Activated naive CD8-positive, alpha-beta T cell treated with anti-CD3 and anti-CD28 coated beads, Interleukin-2, amount 10 ng/mL, durations not matched to agents 7 days and 5 days (primary cell): Measurements from ENCODE around the gene NLE1. TPM values are rescaled to one million over a fixed set of nuclear protein-coding genes. Genes with fewer than 3 reads are reported as not detected.
"Not testable (repeated sequence)": the region's sequence is repeated elsewhere in the genome, so short reads cannot be mapped to it uniquely, and the experiment has no call there.

Experiments
- ATAC-seq: fragments of 150-1000 bp; cut with Tn5 transposase; one replicate; pipeline ENCODE4 v1.10.0; 2021; ENCODE audit warnings: low read depth, moderate library complexity
- POLR2A ChIA-PET: fragments of 350-600 bp; sonication (Branson Sonifier 250); formaldehyde crosslinking; loops from one replicate; lab custom pipeline; 2021; ENCODE audit warnings: antibody characterized with exemption; lab: Charles Lee
- DNase-seq: peaks from one replicate; pipeline ENCODE4 v3.0.0; 2021
- H3K27ac Mint-ChIP-seq: one replicate; pipeline ENCODE4 v1.8.0; 2022; ENCODE audit warnings: mild to moderate bottlenecking, mixed read lengths
- H3K27me3 Mint-ChIP-seq: one replicate; pipeline ENCODE4 v1.8.0; 2022; ENCODE audit warnings: mild to moderate bottlenecking, moderate library complexity, mixed read lengths
- H3K36me3 Mint-ChIP-seq: one replicate; pipeline ENCODE4 v1.8.0; 2021; ENCODE audit warnings: mild to moderate bottlenecking, mixed read lengths
- H3K4me1 Mint-ChIP-seq: one replicate; pipeline ENCODE4 v1.8.0; 2021; ENCODE audit warnings: mixed read lengths
- H3K4me3 Mint-ChIP-seq: one replicate; pipeline ENCODE4 v1.8.0; 2022; ENCODE audit warnings: mild to moderate bottlenecking, moderate library complexity, mixed read lengths
- H3K9me3 Mint-ChIP-seq: one replicate; pipeline ENCODE4 v1.8.0; 2021; ENCODE audit warnings: mixed read lengths
- total RNA-seq, 2 experiments: library from RNA; stranded (reverse); gene quantifications; one replicate each; pipeline ENCODE4 v1.2.3, GENCODE V29; 2021

NLE1 gene
- 10 to 100 TPM; 13.4 to 17.4 TPM for total RNA-seq

- POLR2A ChIA-PET, result interaction anchor here (0.7 to 1.6 kb wide), 8 partner anchors 25 to 399 kb away, joined by 3 to 10 read pairs (median 4); partner anchors contain the start of gene SLFN5
- Mint-ChIP-seq H3K4me3 (peak within 1 kb of the TSS; percentile 84), H3K27ac (peak within 1 kb of the TSS; percentile 75), H3K4me1 (peaks cover 11% of the 10 kb centered on the region), H3K27me3 (no peaks in the 10 kb centered on the region), H3K36me3 (peaks cover 12% of the 10 kb centered on the region), H3K9me3 (no peaks in the 10 kb centered on the region)
- ATAC-seq (peak; percentile 93), DNase-seq (peak; percentile 94)
These were observed at the start of gene NLE1 for GRCh38 chr17:35141681-35142466. TSS of gene NLE1 (minus strand) at chr17:35142303. CDS start at chr17:35142275, 28 bp downstream.

GRCh38 chr17:35191001-35191695 lies 49.0 kb upstream of the NLE1 start:
- Mint-ChIP-seq H3K27ac (no peak overlapping the region), H3K4me1 (peaks cover 43% of the 10 kb centered on the region), H3K9me3 (peaks cover 3% of the 10 kb centered on the region), H3K36me3 (peaks cover 11% of the 10 kb centered on the region), H3K4me3 (no peak overlapping the region), H3K27me3 (no peaks in the 10 kb centered on the region)
- POLR2A ChIA-PET, result interaction anchor here (0.8 to 3.7 kb wide), 4 partner anchors 23 to 52 kb away, joined by 3 to 17 read pairs (median 4); partner anchors contain the start of gene SLFN5
- DNase-seq (no peak), ATAC-seq (no peak)

GRCh38 chr17:35189291-35189690 lies 47.2 kb upstream of the NLE1 start:
- Mint-ChIP-seq H3K4me3 (peak overlapping the region; percentile 77), H3K27ac (peak overlapping the region; percentile 78), H3K9me3 (no peaks in the 10 kb centered on the region), H3K4me1 (peaks cover 50% of the 10 kb centered on the region), H3K27me3 (no peaks in the 10 kb centered on the region), H3K36me3 (peaks cover 8% of the 10 kb centered on the region)
- no peak for DNase-seq
- POLR2A ChIA-PET, result interaction anchor here (1.8 to 3.7 kb wide), 3 partner anchors 25 to 53 kb away, joined by 4 to 25 read pairs (median 17); partner anchors contain the start of gene SLFN5
- no peak for ATAC-seq

GRCh38 chr17:35188111-35188510 lies 46.0 kb upstream of the NLE1 start:
- Mint-ChIP-seq H3K4me1 (peaks cover 54% of the 10 kb centered on the region), H3K27me3 (no peaks in the 10 kb centered on the region), H3K9me3 (no peaks in the 10 kb centered on the region), H3K36me3 (peaks cover 5% of the 10 kb centered on the region), H3K4me3 (peak overlapping the region; percentile 63), H3K27ac (peak overlapping the region; percentile 72)
- POLR2A ChIA-PET, result interaction anchor here (0.5 to 3.7 kb wide), 11 partner anchors 9 to 98 kb away, joined by 3 to 25 read pairs (median 4); partner anchors contain the start of gene SLFN5
- ATAC-seq (peak; percentile 62), DNase-seq (no peak)

- Mint-ChIP-seq H3K4me3 (no peak overlapping the region), H3K9me3 (no peaks in the 10 kb centered on the region), H3K4me1 (peaks cover 50% of the 10 kb centered on the region), H3K27me3 (no peaks in the 10 kb centered on the region), H3K36me3 (peaks cover 3% of the 10 kb centered on the region), H3K27ac (no peak overlapping the region)
- DNase-seq (no peak), ATAC-seq (no peak)
- POLR2A ChIA-PET, result interaction anchor here (0.7 to 3.7 kb wide), 9 partner anchors 9 to 99 kb away, joined by 3 to 25 read pairs (median 4); partner anchors contain the start of gene SLFN5
These were observed 45.4 kb upstream of the NLE1 start for GRCh38 chr17:35187481-35187880.

- DNase-seq (no peak), ATAC-seq (peak; percentile 21)
- Mint-ChIP-seq H3K36me3 (peaks cover 3% of the 10 kb centered on the region), H3K27ac (peak overlapping the region; percentile 68), H3K4me3 (no peak overlapping the region), H3K27me3 (no peaks in the 10 kb centered on the region), H3K9me3 (no peaks in the 10 kb centered on the region), H3K4me1 (peaks cover 46% of the 10 kb centered on the region)
- POLR2A ChIA-PET, result no interaction called here
These were observed 43.7 kb upstream of the NLE1 start for GRCh38 chr17:35185849-35186248.

GRCh38 chr17:35184274-35184673 lies 42.2 kb upstream of the NLE1 start:
- Mint-ChIP-seq H3K4me3 (no peak overlapping the region), H3K36me3 (peaks cover 8% of the 10 kb centered on the region), H3K4me1 (peaks cover 50% of the 10 kb centered on the region), H3K27ac (no peak overlapping the region), H3K27me3 (no peaks in the 10 kb centered on the region), H3K9me3 (peaks cover 2% of the 10 kb centered on the region)
- DNase-seq (no peak), ATAC-seq (no peak)
- POLR2A ChIA-PET, result interaction anchor here (0.5 to 1.5 kb wide), 3 partner anchors 55 to 354 kb away, joined by 3 to 6 read pairs (median 3); partner anchors contain the start of gene SLFN5

- H3K9me3 Mint-ChIP-seq, result peaks cover 7% of the 10 kb centered on the region
- H3K27me3 Mint-ChIP-seq, result no peaks in the 10 kb centered on the region
- no peak overlapping the region for H3K27ac Mint-ChIP-seq
- ATAC-seq, result no peak
- DNase-seq, result no peak
- H3K4me1 Mint-ChIP-seq, result peaks cover 47% of the 10 kb centered on the region
- no peak overlapping the region for H3K4me3 Mint-ChIP-seq
- POLR2A ChIA-PET, result interaction anchor here (1.5 kb wide), 1 partner anchor 355 kb away, joined by 3 read pairs; no protein-coding TSS in a partner anchor
- H3K36me3 Mint-ChIP-seq, result peaks cover 12% of the 10 kb centered on the region
These were observed 41.2 kb upstream of the NLE1 start for GRCh38 chr17:35183332-35183731.

- H3K27me3 Mint-ChIP-seq, ATAC-seq, DNase-seq, H3K9me3 Mint-ChIP-seq, H3K27ac Mint-ChIP-seq, H3K36me3 Mint-ChIP-seq, H3K4me3 Mint-ChIP-seq: not testable (repeated sequence)
- peaks cover 49% of the 10 kb centered on the region for H3K4me1 Mint-ChIP-seq
- POLR2A ChIA-PET, result interaction anchor here (1.5 to 1.9 kb wide), 2 partner anchors 34 to 64 kb away, joined by 3 to 6 read pairs; partner anchors contain the start of gene SLFN5
These were observed 37.3 kb upstream of the NLE1 start for GRCh38 chr17:35179379-35179778.

- no peak for ATAC-seq
- peaks cover 8% of the 10 kb centered on the region for H3K9me3 Mint-ChIP-seq
- POLR2A ChIA-PET, result interaction anchor here (0.7 kb wide), 1 partner anchor 66 kb away, joined by 3 read pairs; the partner anchor contains the start of gene SLFN5
These were observed 34.8 kb upstream of the NLE1 start for GRCh38 chr17:35176897-35177296.

GRCh38 chr17:35175638-35176415 lies 33.7 kb upstream of the NLE1 start:
- DNase-seq, result no peak
- peaks cover 11% of the 10 kb centered on the region for H3K36me3 Mint-ChIP-seq
- peaks cover 56% of the 10 kb centered on the region for H3K4me1 Mint-ChIP-seq
- H3K27me3 Mint-ChIP-seq, result no peaks in the 10 kb centered on the region
- POLR2A ChIA-PET, result interaction anchor here (1.0 to 3.5 kb wide), 4 partner anchors 15 to 362 kb away, joined by 3 to 24 read pairs (median 6); partner anchors contain the start of gene SLFN5
- peak overlapping the region; percentile 14 for H3K27ac Mint-ChIP-seq
- no peak for ATAC-seq
- no peak overlapping the region for H3K4me3 Mint-ChIP-seq
- H3K9me3 Mint-ChIP-seq, result peaks cover 8% of the 10 kb centered on the region

More at GRCh38 chr17:35176897-35177296, 34.8 kb upstream of the NLE1 start:
- DNase-seq, result no peak
- H3K4me3 Mint-ChIP-seq, result no peak overlapping the region
- H3K27me3 Mint-ChIP-seq, result no peaks in the 10 kb centered on the region
- H3K36me3 Mint-ChIP-seq, result peaks cover 11% of the 10 kb centered on the region
- peaks cover 51% of the 10 kb centered on the region for H3K4me1 Mint-ChIP-seq
- H3K27ac Mint-ChIP-seq, result no peak overlapping the region

GRCh38 chr17:35174835-35175334 lies 32.8 kb upstream of the NLE1 start:
- Mint-ChIP-seq H3K27me3 (no peaks in the 10 kb centered on the region), H3K4me1 (peaks cover 49% of the 10 kb centered on the region), H3K36me3 (peaks cover 10% of the 10 kb centered on the region), H3K4me3 (no peak overlapping the region), H3K9me3 (peaks cover 8% of the 10 kb centered on the region), H3K27ac (peak overlapping the region; percentile 27)
- ATAC-seq (no peak), DNase-seq (no peak)
- POLR2A ChIA-PET, result interaction anchor here (1.0 to 3.5 kb wide), 4 partner anchors 14 to 363 kb away, joined by 3 to 24 read pairs (median 6); partner anchors contain the start of gene SLFN5
